CD4-positive, alpha-beta T cell treated with Interleukin-12 subunit alpha and Interleukin-12 subunit beta, for 1 hour (primary cell): ENCODE results near the gene CLEC16A.

ENCODE experiments used
- DNase-seq: peaks from one replicate; pipeline ENCODE4 v3.0.0-alpha.2; 2020

CLEC16A gene

GRCh38 chr16:11128211-11129141, 184.1 kb downstream of the CLEC16A start:
- DNase-seq: no peak

GRCh38 chr16:11129378-11129781, 185.0 kb downstream of the CLEC16A start:
- no peak for DNase-seq

- no peak for DNase-seq
Observed at GRCh38 chr16:11130978-11131665, 186.8 kb downstream of the CLEC16A start.

GRCh38 chr16:11131706-11132105, 187.3 kb downstream of the CLEC16A start:
- DNase-seq: no peak

- DNase-seq: no peak
Observed at GRCh38 chr16:11133344-11133943, 189.1 kb downstream of the CLEC16A start.

- no peak for DNase-seq
Observed at GRCh38 chr16:11134722-11135463, 190.5 kb downstream of the CLEC16A start.

- DNase-seq: no peak
Observed at GRCh38 chr16:11135464-11135973, 191.2 kb downstream of the CLEC16A start.

- DNase-seq: no peak
Observed at GRCh38 chr16:11136600-11136999, 192.2 kb downstream of the CLEC16A start.

GRCh38 chr16:11138022-11138768, 193.8 kb downstream of the CLEC16A start:
- no peak for DNase-seq

GRCh38 chr16:11138769-11139325, 194.5 kb downstream of the CLEC16A start:
- no peak for DNase-seq

GRCh38 chr16:11139326-11140097, 195.1 kb downstream of the CLEC16A start:
- no peak for DNase-seq

GRCh38 chr16:11140098-11140375, 195.7 kb downstream of the CLEC16A start:
- peak; percentile 32 for DNase-seq

- no peak for DNase-seq
Observed at GRCh38 chr16:11140466-11140865, 196.1 kb downstream of the CLEC16A start.

- no peak for DNase-seq
Observed at GRCh38 chr16:11140867-11141266, 196.5 kb downstream of the CLEC16A start.

GRCh38 chr16:11141409-11142260, 197.3 kb downstream of the CLEC16A start:
- no peak for DNase-seq

- DNase-seq: no peak
Observed at GRCh38 chr16:11142261-11142630, 197.9 kb downstream of the CLEC16A start.

GRCh38 chr16:11142951-11143350, 198.6 kb downstream of the CLEC16A start:
- no peak for DNase-seq

- DNase-seq: no peak
Observed at GRCh38 chr16:11143372-11144035, 199.1 kb downstream of the CLEC16A start.

GRCh38 chr16:11144122-11144521, 199.8 kb downstream of the CLEC16A start:
- no peak for DNase-seq
